RWPE2 (cell line): ENCODE data around the gene NDUFS1.

Source experiments
- ATAC-seq: fragments of 200-7000 bp; cut with Tn5 transposase; 3 replicates; pipeline ENCODE4 v1.9.1; 2021; ENCODE audit warnings: low read depth
- DNase-seq: peaks from one replicate; pipeline ENCODE4 v3.0.0-alpha.2; 2020; ENCODE audit warnings: low spot score
- H3K27ac ChIP-seq: fragments of 450-650 bp; 2 replicates; pipeline ENCODE4 v1.5.1; 2017; ENCODE audit warnings: mild to moderate bottlenecking; ENCODE audit not compliant: poor library complexity, severe bottlenecking
- H3K27me3 ChIP-seq: fragments of 250-450 bp; sonication (Bioruptor Pico); 2 replicates; pipeline ENCODE4 v1.5.1; 2021; ENCODE audit warnings: mild to moderate bottlenecking, moderate library complexity; ENCODE audit not compliant: insufficient read depth, poor library complexity, severe bottlenecking
- H3K36me3 ChIP-seq: fragments of 250-450 bp; sonication (Bioruptor Pico); 2 replicates; pipeline ENCODE4 v1.5.1; 2020; ENCODE audit warnings: low read depth, mild to moderate bottlenecking, moderate library complexity
- H3K4me1 ChIP-seq: fragments of 250-450 bp; sonication (Bioruptor Pico); 2 replicates; pipeline ENCODE4 v1.5.1; 2021; ENCODE audit warnings: mild to moderate bottlenecking, moderate library complexity; ENCODE audit not compliant: insufficient read depth, poor library complexity, severe bottlenecking
- H3K4me3 ChIP-seq: fragments of 250-450 bp; sonication (Bioruptor Pico); 2 replicates; pipeline ENCODE4 v1.5.1; 2021; ENCODE audit warnings: mild to moderate bottlenecking, moderate library complexity; ENCODE audit not compliant: severe bottlenecking
- H3K9me3 ChIP-seq: fragments of 250-450 bp; sonication (Bioruptor Pico); 2 replicates; pipeline ENCODE4 v1.5.1; 2021; ENCODE audit warnings: mild to moderate bottlenecking, moderate library complexity; ENCODE audit not compliant: severe bottlenecking
- CTCF ChIP-seq: fragments of 450-650 bp; IDR thresholded peaks from one replicate; pipeline ENCODE4 v1.5.1; 2017; ENCODE audit warnings: mild to moderate bottlenecking, moderate library complexity; ENCODE audit not compliant: poor library complexity, severe bottlenecking

The NDUFS1 gene

GRCh38 chr2:206092297-206092696 is 66.9 kb downstream of the NDUFS1 start:
- DNase-seq = no peak

GRCh38 chr2:206088248-206088647 is 71.0 kb downstream of the NDUFS1 start:
- H3K27me3 ChIP-seq = no peaks in the 10 kb centered on the region
- no peak for DNase-seq
- no peak overlapping the region for H3K27ac ChIP-seq
- no peak for TF ChIP-seq CTCF
- H3K4me1 ChIP-seq = no peaks in the 10 kb centered on the region
- peaks cover 7% of the 10 kb centered on the region; the same call in 1 of the 2 replicates for H3K36me3 ChIP-seq
- H3K4me3 ChIP-seq = no peak overlapping the region
- no peak for ATAC-seq
- no peaks in the 10 kb centered on the region for H3K9me3 ChIP-seq

More at GRCh38 chr2:206092297-206092696, 66.9 kb downstream of the NDUFS1 start:
- H3K9me3 ChIP-seq = no peaks in the 10 kb centered on the region
- no peak for TF ChIP-seq CTCF
- H3K36me3 ChIP-seq = peaks cover 7% of the 10 kb centered on the region; the same call in 1 of the 2 replicates
- ATAC-seq = no peak
- H3K4me3 ChIP-seq = no peak overlapping the region
- H3K27me3 ChIP-seq = no peaks in the 10 kb centered on the region
- no peak overlapping the region for H3K27ac ChIP-seq
- no peaks in the 10 kb centered on the region for H3K4me1 ChIP-seq

- H3K9me3 ChIP-seq = no peaks in the 10 kb centered on the region
- peak overlapping the region; percentile 95 for H3K27ac ChIP-seq
- peaks cover 7% of the 10 kb centered on the region; the same call in 1 of the 2 replicates for H3K36me3 ChIP-seq
Measured at GRCh38 chr2:206086716-206087350, 72.4 kb downstream of the NDUFS1 start.

GRCh38 chr2:206085742-206086445 is 73.3 kb downstream of the NDUFS1 start, which contains the start of gene INO80D:
INO80D (minus strand) TSS chr2:206086174; CDS start chr2:206063016, 23,158 bp downstream.
- peak within 1 kb of the TSS; percentile 95 for H3K27ac ChIP-seq
- peak within 1 kb of the TSS; percentile 100 for H3K4me3 ChIP-seq
- H3K36me3 ChIP-seq = peaks cover 7% of the 10 kb centered on the region; the same call in 1 of the 2 replicates
- DNase-seq (peak; percentile 75), ATAC-seq (peak; percentile 87)
- H3K9me3 ChIP-seq = no peaks in the 10 kb centered on the region
- TF ChIP-seq CTCF = peak; percentile 50
- H3K27me3 ChIP-seq = no peaks in the 10 kb centered on the region
- H3K4me1 ChIP-seq = peaks cover 4% of the 10 kb centered on the region

More at GRCh38 chr2:206086716-206087350, 72.4 kb downstream of the NDUFS1 start:
- H3K4me3 ChIP-seq = peak overlapping the region; percentile 100
- H3K4me1 ChIP-seq = peaks cover 4% of the 10 kb centered on the region
- DNase-seq (no peak), ATAC-seq (no peak)
- no peak for TF ChIP-seq CTCF
- no peaks in the 10 kb centered on the region for H3K27me3 ChIP-seq
